Measurements from ENCODE around the gene CCDC57.

CCDC57 gene

DNA sequence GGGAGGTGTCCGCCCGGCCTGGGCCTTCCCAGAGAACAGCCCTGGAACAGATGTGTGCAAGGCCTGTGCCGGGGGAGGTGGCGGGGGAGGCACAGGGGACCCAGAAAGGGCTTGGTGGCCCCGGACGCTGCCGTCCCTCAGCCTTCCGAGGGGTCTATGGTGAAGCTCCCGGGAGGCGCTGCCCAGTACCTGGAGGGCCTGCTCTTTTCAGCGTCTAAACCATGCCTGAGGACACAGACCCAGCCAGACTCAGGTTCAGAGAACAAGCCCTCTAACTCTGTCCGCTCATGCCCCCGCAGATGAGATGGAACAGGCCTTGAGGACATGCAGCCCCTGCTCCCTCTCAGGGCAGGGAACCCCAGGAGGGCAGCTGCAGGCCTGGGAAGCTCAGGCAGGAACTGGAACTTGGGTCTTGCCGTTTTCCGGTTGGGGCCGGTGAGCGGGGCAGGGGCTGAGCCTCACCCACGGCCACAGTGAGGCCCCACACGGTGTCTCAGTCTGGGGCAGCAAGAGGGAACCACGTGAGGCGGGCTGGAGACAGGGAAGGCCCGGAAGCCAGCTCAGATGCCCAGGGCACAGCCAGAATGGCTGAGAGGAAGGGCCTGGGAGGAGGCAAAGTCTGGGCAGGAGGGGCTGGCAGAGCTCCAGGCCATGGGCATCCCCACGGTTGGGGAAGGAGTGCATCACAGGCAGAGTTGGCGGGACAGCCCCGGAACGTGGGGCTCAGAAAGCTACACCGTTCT is 28.7 kb upstream of the CCDC57 start:
- no peak overlapping the region for H3K4me3 ChIP-seq (ENCODE audit: low read depth, low read length)
- no peak for TF ChIP-seq CTCF (conservative IDR thresholded peaks at IDR 0.05; ENCODE audit: low read depth, low read length)
- peak; percentile 63 for DNase-seq (ENCODE audit: low read depth)

GRCh38 chr17:82240506-82241182 is 28.0 kb upstream of the CCDC57 start:
- no peak for DNase-seq (ENCODE audit: low read depth)
- no peak overlapping the region for H3K4me3 ChIP-seq (ENCODE audit: low read depth, low read length)

GRCh38 chr17:82239926-82240505 is 27.4 kb upstream of the CCDC57 start:
- H3K4me3 ChIP-seq (ENCODE audit: low read depth, low read length), result no peak overlapping the region
- no peak for DNase-seq (ENCODE audit: low read depth)
- no peak for TF ChIP-seq CTCF (conservative IDR thresholded peaks at IDR 0.05; ENCODE audit: low read depth, low read length)

More at GRCh38 chr17:82240506-82241182, 28.0 kb upstream of the CCDC57 start:
- TF ChIP-seq CTCF (conservative IDR thresholded peaks at IDR 0.05; ENCODE audit: low read depth, low read length), result no peak

DNA sequence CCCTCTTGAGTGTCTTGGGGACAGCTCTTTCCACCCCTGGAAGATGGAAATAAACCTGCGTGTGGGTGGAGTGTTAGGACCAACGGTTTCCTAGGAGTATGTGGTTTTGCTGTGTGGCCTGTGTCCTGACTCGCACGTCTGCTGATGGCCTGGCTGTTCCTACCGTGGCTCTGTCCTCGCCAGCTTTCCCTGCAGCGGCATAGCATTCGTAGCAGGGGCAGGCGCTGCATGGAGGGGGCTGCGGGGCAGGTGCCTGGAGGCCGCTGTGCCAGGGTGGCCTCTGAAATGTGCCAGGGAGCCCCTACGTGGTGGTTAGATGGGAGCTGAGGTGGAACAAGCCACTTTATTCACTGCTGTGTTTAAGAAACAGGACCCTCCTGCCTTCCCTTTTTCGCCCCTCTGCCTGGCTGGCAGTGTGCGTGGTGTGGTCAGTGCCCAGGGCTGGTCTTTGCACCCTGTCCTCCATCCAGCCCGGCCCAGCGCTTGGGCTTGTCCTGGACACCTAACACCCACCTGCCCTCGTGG is 26.8 kb upstream of the CCDC57 start:
- no peak for DNase-seq (ENCODE audit: low read depth)
- TF ChIP-seq CTCF (conservative IDR thresholded peaks at IDR 0.05; ENCODE audit: low read depth, low read length), result no peak
- no peak overlapping the region for H3K4me3 ChIP-seq (ENCODE audit: low read depth, low read length)

GRCh38 chr17:82238472-82239201 is 26.0 kb upstream of the CCDC57 start:
- no peak for TF ChIP-seq CTCF (conservative IDR thresholded peaks at IDR 0.05; ENCODE audit: low read depth, low read length)
- H3K4me3 ChIP-seq (ENCODE audit: low read depth, low read length), result no peak overlapping the region
- DNase-seq (ENCODE audit: low read depth), result peak; percentile 92

GRCh38 chr17:82237746-82238471 is 25.3 kb upstream of the CCDC57 start:
- TF ChIP-seq CTCF (conservative IDR thresholded peaks at IDR 0.05; ENCODE audit: low read depth, low read length), result no peak
- no peak overlapping the region for H3K4me3 ChIP-seq (ENCODE audit: low read depth, low read length)
- no peak for DNase-seq (ENCODE audit: low read depth)

Measured in choroid plexus epithelial cell (primary cell).